ENCODE data around the gene GLB1L2. TPM values are rescaled to one million over a fixed set of nuclear protein-coding genes. Genes with fewer than 3 reads are reported as not detected.

GLB1L2 gene
- total and polyA plus RNA-seq, 7 donors: 4.2 to 108 (median 30.8) TPM

GRCh38 chr11:134339756-134340155 is 8.0 kb downstream of the GLB1L2 start:
- H3K4me3 ChIP-seq: no peak overlapping the region
- H3K9me3 ChIP-seq: no peaks in the 10 kb centered on the region
- WGBS, 2 donors: 19 to 72% methylated on average over 4 of the region's 4 CpGs
- H3K36me3 ChIP-seq: peaks cover 0 to 29% (median 0%) of the 10 kb centered on the region in 4 donors
- peaks cover 0 to 9% (median 5%) of the 10 kb centered on the region in 4 donors for H3K4me1 ChIP-seq
- DNase-seq: no peak
- intact Hi-C loops (cut with DNase I): no loop called here
- H3K27ac ChIP-seq: no peak overlapping the region
- TF ChIP-seq CTCF (IDR thresholded peaks at IDR 0.05) (no peak), POLR2A (IDR thresholded peaks at IDR 0.05) (no peak), POLR2AphosphoS5 (IDR thresholded peaks at IDR 0.05) (no peak), EP300 (IDR thresholded peaks at IDR 0.05) (no peak)
- no peaks in the 10 kb centered on the region for H3K27me3 ChIP-seq

GRCh38 chr11:134340354-134340964 is 8.7 kb downstream of the GLB1L2 start:
- Histone ChIP-seq H3K36me3 (peaks cover 0 to 34% (median 0%) of the 10 kb centered on the region in 4 donors), H3K27ac (no peak overlapping the region), H3K27me3 (no peaks in the 10 kb centered on the region), H3K4me1 (peaks cover 0 to 9% (median 5%) of the 10 kb centered on the region in 4 donors), H3K4me3 (no peak overlapping the region), H3K9me3 (no peaks in the 10 kb centered on the region)
- WGBS, 2 donors: 17 to 68% methylated on average over 11 of the region's 11 CpGs
- TF ChIP-seq EP300 (IDR thresholded peaks at IDR 0.05) (no peak), CTCF (IDR thresholded peaks at IDR 0.05) (no peak), POLR2A (IDR thresholded peaks at IDR 0.05) (no peak), POLR2AphosphoS5 (IDR thresholded peaks at IDR 0.05) (no peak)
- DNase-seq: peak; percentile 46
- intact Hi-C loops (cut with DNase I): no loop called here

- no peak overlapping the region for H3K27ac ChIP-seq
- DNase-seq: peak; percentile 57
- no peak overlapping the region for H3K4me3 ChIP-seq
- WGBS, 2 donors: 94% methylated on average over 68 of the region's 68 CpGs
- TF ChIP-seq EP300 (IDR thresholded peaks at IDR 0.05) (no peak), POLR2AphosphoS5 (IDR thresholded peaks at IDR 0.05) (no peak), POLR2A (IDR thresholded peaks at IDR 0.05) (no peak), CTCF (IDR thresholded peaks at IDR 0.05) (no peak)
- no peaks in the 10 kb centered on the region for H3K9me3 ChIP-seq
- no peaks in the 10 kb centered on the region for H3K27me3 ChIP-seq
- intact Hi-C loops (cut with DNase I): no loop called here
- peaks cover 0 to 34% (median 0%) of the 10 kb centered on the region in 4 donors for H3K36me3 ChIP-seq
- peaks cover 0 to 9% (median 5%) of the 10 kb centered on the region in 4 donors for H3K4me1 ChIP-seq
Measured at GRCh38 chr11:134341805-134342571, 10.2 kb downstream of the GLB1L2 start.

GRCh38 chr11:134342572-134343340 is 11.0 kb downstream of the GLB1L2 start:
- intact Hi-C loops (cut with DNase I): no loop called here
- Histone ChIP-seq H3K9me3 (no peaks in the 10 kb centered on the region), H3K4me3 (no peak overlapping the region), H3K36me3 (peaks cover 0 to 37% (median 0%) of the 10 kb centered on the region in 4 donors), H3K4me1 (peaks cover 0 to 9% (median 5%) of the 10 kb centered on the region in 4 donors), H3K27me3 (no peaks in the 10 kb centered on the region), H3K27ac (no peak overlapping the region)
- TF ChIP-seq POLR2A (IDR thresholded peaks at IDR 0.05) (no peak), POLR2AphosphoS5 (IDR thresholded peaks at IDR 0.05) (no peak), CTCF (IDR thresholded peaks at IDR 0.05) (no peak), EP300 (IDR thresholded peaks at IDR 0.05) (no peak)
- WGBS, 2 donors: 93 to 96% methylated on average over 30 of the region's 30 CpGs
- DNase-seq: peak; percentile 49

Data from sigmoid colon (tissue), 7 donors.